B cell (primary cell): ENCODE results near the gene KLHL42. TPM values are rescaled to one million over a fixed set of nuclear protein-coding genes. Genes with fewer than 3 reads are reported as not detected.

Experiments
- ATAC-seq: fragments of 200-7000 bp; cut with Tn5 transposase; one replicate; pipeline ENCODE4 v1.10.0; 2021; ENCODE audit warnings: low read depth, mild to moderate bottlenecking, moderate number of reproducible peaks, moderate library complexity
- CTCF ChIA-PET: fragments of 350-600 bp; sonication (Branson Sonifier 250); formaldehyde crosslinking; loops from one replicate; lab custom pipeline; 2021; ENCODE audit warnings: antibody characterized with exemption, inconsistent platforms; lab: Charles Lee
- POLR2A ChIA-PET: fragments of 350-600 bp; sonication (Branson Sonifier 250); formaldehyde crosslinking; loops from one replicate; lab custom pipeline; 2021; ENCODE audit warnings: antibody characterized with exemption; lab: Charles Lee
- DNase-seq: peaks from one replicate; pipeline ENCODE4 v3.0.0; 2013
- H2AFZ ChIP-seq: 2 replicates; pipeline ENCODE4 v1.6.1; 2012; ENCODE audit warnings: mild to moderate bottlenecking, low read depth, low read length; ENCODE audit not compliant: insufficient read depth, poor library complexity, severe bottlenecking
- H3K27ac ChIP-seq, 2 donors: 1 replicate in 1 of 2; 2 replicates in 1 of 2; pipeline ENCODE4 v1.5.1; 2012 to 2013; ENCODE audit warnings: low read length in 2 of 2, mild to moderate bottlenecking in 2 of 2, moderate library complexity in 1 of 2
- H3K27me3 ChIP-seq, 4 experiments: fragments of 200-600 bp in 1 of 4; sonication (generic) in 1 of 4; replicated peaks in 1 of 4; 1 replicate in 2 of 4; 2 replicates in 2 of 4; pipeline versions ENCODE4 v1.6.1 to v1.7.0; 2013 to 2016; ENCODE audit warnings: low read length in 3 of 4, mild to moderate bottlenecking in 2 of 4, mixed read lengths in 1 of 4, moderate library complexity in 1 of 4; ENCODE audit not compliant: insufficient read depth in 4 of 4, control insufficient read depth in 3 of 4; ENCODE audit errors: control extremely low read depth in 1 of 4
- H3K36me3 ChIP-seq, 2 experiments: replicated peaks in 1 of 2; 1 replicate in 1 of 2; 2 replicates in 1 of 2; pipeline versions ENCODE4 v1.6.1 to v1.7.1; 2013; ENCODE audit warnings: low read length in 1 of 2; ENCODE audit not compliant: insufficient read depth in 2 of 2, control insufficient read depth in 1 of 2; ENCODE audit errors: control extremely low read depth in 1 of 2, extremely low read depth in 1 of 2
- H3K4me1 ChIP-seq, 2 donors: fragments of 200-600 bp in 1 of 2; sonication (generic) in 1 of 2; 1 replicate in 1 of 2; 2 replicates in 1 of 2; pipeline versions ENCODE4 v1.5.1 to v1.6.1; 2013 to 2017; ENCODE audit warnings: low read length in 2 of 2; ENCODE audit not compliant: control insufficient read depth in 2 of 2, insufficient read depth in 2 of 2
- H3K4me2 ChIP-seq: replicated peaks from 2 replicates; pipeline ENCODE3; 2012; ENCODE audit warnings: mild to moderate bottlenecking, low read depth, low read length; ENCODE audit not compliant: poor library complexity, severe bottlenecking
- H3K4me3 ChIP-seq, 5 experiments: fragments of 200-600 bp in 1 of 5; sonication (generic) in 1 of 5; 1 replicate in 3 of 5; 2 replicates in 2 of 5; pipeline versions ENCODE4 v1.5.1 to v1.7.0; 2011 to 2016; ENCODE audit warnings: low read length in 4 of 5, mild to moderate bottlenecking in 4 of 5, low read depth in 2 of 5, control low read depth in 1 of 5, moderate library complexity in 1 of 5; ENCODE audit not compliant: insufficient read depth in 1 of 5; ENCODE audit errors: control extremely low read depth in 1 of 5, extremely low read depth in 1 of 5
- H3K79me2 ChIP-seq: fragments of 200-600 bp; sonication (generic); one replicate; pipeline ENCODE4 v1.6.0; 2016; ENCODE audit warnings: low read length; ENCODE audit not compliant: control insufficient read depth, insufficient read depth
- H3K9ac ChIP-seq: fragments of 200-600 bp; sonication (generic); 2 replicates; pipeline ENCODE4 v1.6.1; 2017; ENCODE audit warnings: mild to moderate bottlenecking, low read length, moderate library complexity
- H3K9me3 ChIP-seq, 3 donors: one replicate each; pipeline versions ENCODE4 v1.6.1 to v1.7.1; 2013; ENCODE audit warnings: low read length in 2 of 3; ENCODE audit not compliant: control insufficient read depth in 2 of 3, insufficient read depth in 1 of 3; ENCODE audit errors: control extremely low read depth in 1 of 3
- H4K20me1 ChIP-seq: 2 replicates; pipeline ENCODE4 v1.6.0; 2012; ENCODE audit warnings: mild to moderate bottlenecking, low read length; ENCODE audit not compliant: insufficient read depth, control insufficient read depth, poor library complexity, severe bottlenecking
- H3K27ac Mint-ChIP-seq: one replicate; pipeline ENCODE4 v1.8.0; 2021; ENCODE audit warnings: mixed read lengths
- H3K27me3 Mint-ChIP-seq: one replicate; pipeline ENCODE4 v1.8.0; 2021; ENCODE audit warnings: mixed read lengths
- H3K4me1 Mint-ChIP-seq: one replicate; pipeline ENCODE4 v1.8.0; 2021; ENCODE audit warnings: mixed read lengths
- H3K4me3 Mint-ChIP-seq: one replicate; pipeline ENCODE4 v1.8.0; 2021; ENCODE audit warnings: mixed read lengths
- H3K9me3 Mint-ChIP-seq: one replicate; pipeline ENCODE4 v1.8.0; 2022; ENCODE audit warnings: mixed read lengths; ENCODE audit not compliant: insufficient read depth
- CTCF ChIP-seq: fragments of 200-600 bp; IDR thresholded peaks from one replicate; pipeline ENCODE4 v1.8.0; 2022; ENCODE audit warnings: antibody characterized with exemption, mild to moderate bottlenecking
- EZH2 ChIP-seq: IDR thresholded peaks from 2 replicates; pipeline ENCODE4 v1.6.1; 2012; ENCODE audit warnings: borderline replicate concordance, low read depth, mild to moderate bottlenecking, moderate library complexity, low read length; ENCODE audit not compliant: insufficient read depth, poor library complexity, severe bottlenecking
- WGBS: methylation state at CpG from one replicate; pipeline ENCODE4 v1.1.5; 2013; ENCODE audit warnings: missing lambda C conversion rate; ENCODE audit not compliant: insufficient coverage; 5-methylcytosine and 5-hydroxymethylcytosine counted together
- intact Hi-C: fragments of 100-400 bp; cut with micrococcal nuclease; formaldehyde crosslinking; loops from one replicate; pipeline ENCODE4 v1.10.0; 2022
- polyA plus RNA-seq: library from polyadenylated mRNA; depleted of rRNA; stranded (reverse); fragments of >200 nt; gene quantifications from 2 replicates; pipeline ENCODE4 v1.2.3, GENCODE V29; 2012
- total RNA-seq, 2 donors: library from RNA; stranded (reverse); fragments of 120-200 nt in 1 of 2; gene quantifications; 1 replicate in 1 of 2; 2 replicates in 1 of 2; pipeline versions ENCODE4 v1.2.3 to v1.2.4, GENCODE V29; 2013 to 2022

Gene KLHL42
- total and polyA plus RNA-seq, 2 donors (not counting 1 experiment from before 2014, with no cell fraction given) = 11.5 to 20.5 TPM

GRCh38 chr12:27778206-27778605 lies 1.8 kb upstream of the KLHL42 start:
- Histone ChIP-seq H3K4me1 (peaks cover 11 to 15% of the 10 kb centered on the region in 2 donors), H3K36me3 (no peaks in the 10 kb centered on the region), H2AFZ (no peak overlapping the region), H4K20me1 (no peaks in the 10 kb centered on the region), H3K9ac (no peak overlapping the region), H3K27me3 (no peaks in the 10 kb centered on the region), H3K27ac (no peak overlapping the region), H3K9me3 (no peaks in the 10 kb centered on the region), H3K79me2 (peaks cover 21% of the 10 kb centered on the region), H3K4me3 (no peak overlapping the region), H3K4me2 (no peak overlapping the region)
- H3K4me3 Mint-ChIP-seq = peak overlapping the region; percentile 90
- ChIA-PET CTCF (interaction anchor here (2.7 kb wide), 1 partner anchor 44 kb away, joined by 13 read pairs; no protein-coding TSS in a partner anchor), POLR2A (no interaction called here)
- H3K4me1 Mint-ChIP-seq = peaks cover 26% of the 10 kb centered on the region
- no CpG with 5 or more reads among the region's 1 CpG for WGBS
- no peak for DNase-seq
- intact Hi-C loops = no loop called here
- no peaks in the 10 kb centered on the region for H3K27me3 Mint-ChIP-seq
- TF ChIP-seq EZH2 (no peak), CTCF (no peak)
- H3K9me3 Mint-ChIP-seq = no peaks in the 10 kb centered on the region
- no peak overlapping the region for H3K27ac Mint-ChIP-seq
- no peak for ATAC-seq

- peaks cover 25% of the 10 kb centered on the region for H3K79me2 ChIP-seq
- TF ChIP-seq CTCF (no peak), EZH2 (no peak)
- Mint-ChIP-seq H3K4me1 (peaks cover 27% of the 10 kb centered on the region), H3K4me3 (peak overlapping the region; percentile 90), H3K9me3 (no peaks in the 10 kb centered on the region), H3K27me3 (no peaks in the 10 kb centered on the region), H3K27ac (peak overlapping the region; percentile 85)
- H3K4me3 ChIP-seq = peak overlapping the region; percentile 39 to 81 (median 67)
- no peaks in the 10 kb centered on the region for H3K9me3 ChIP-seq
- H3K27ac ChIP-seq = peak overlapping the region in 1 of 2 donors; percentile 9
- peak overlapping the region; percentile 99 for H3K4me2 ChIP-seq
- no peaks in the 10 kb centered on the region for H3K36me3 ChIP-seq
- intact Hi-C loops = no loop called here
- POLR2A ChIA-PET = interaction anchor here (2.0 kb wide), 1 partner anchor 69 kb away, joined by 9 read pairs; the partner anchor contains the start of gene MRPS35
- CTCF ChIA-PET = interaction anchor here (0.8 to 2.7 kb wide), 5 partner anchors 9 to 69 kb away, joined by 3 to 13 read pairs (median 4); partner anchors contain the start of gene MRPS35
- peak overlapping the region; percentile 87 for H3K9ac ChIP-seq
- ATAC-seq = no peak
- peak overlapping the region; percentile 95 for H2AFZ ChIP-seq
- no peaks in the 10 kb centered on the region for H4K20me1 ChIP-seq
- WGBS = 8% methylated on average over 36 of the region's 36 CpGs
- H3K27me3 ChIP-seq = no peaks in the 10 kb centered on the region
- peaks cover 11 to 15% of the 10 kb centered on the region in 2 donors for H3K4me1 ChIP-seq
- DNase-seq = no peak
Measured at GRCh38 chr12:27779416-27779919, 565 bp upstream of the KLHL42 start.
